CD14-positive monocyte (primary cell): ENCODE measurements around the gene CHRNG. TPM values are rescaled to one million over a fixed set of nuclear protein-coding genes. Genes with fewer than 3 reads are reported as not detected.

ENCODE experiments used
- DNase-seq, 3 donors: peaks; one replicate each; pipeline ENCODE4 v3.0.0-alpha.2; 2011 to 2022
- H2AFZ ChIP-seq: 2 replicates; pipeline ENCODE4 v1.6.0; 2012; ENCODE audit warnings: mild to moderate bottlenecking, low read depth, low read length, inconsistent platforms; ENCODE audit not compliant: insufficient read depth, poor library complexity, severe bottlenecking
- H3K27ac ChIP-seq, 2 donors: 1 replicate in 1 of 2; 2 replicates in 1 of 2; pipeline ENCODE4 v1.5.1; 2012 to 2013; ENCODE audit warnings: low read length in 2 of 2, control low read depth in 1 of 2, inconsistent platforms in 1 of 2, low read depth in 1 of 2, mild to moderate bottlenecking in 1 of 2
- H3K27me3 ChIP-seq, 2 donors: one replicate each; pipeline versions ENCODE4 v1.6.0 to v1.6.1; 2011 to 2013; ENCODE audit warnings: low read length in 2 of 2; ENCODE audit not compliant: control insufficient read depth in 2 of 2, insufficient read depth in 2 of 2
- H3K36me3 ChIP-seq, 2 donors: replicated peaks in 1 of 2; 1 replicate in 1 of 2; 2 replicates in 1 of 2; pipeline versions ENCODE4 v1.5.1 to v1.6.1; 2012 to 2013; ENCODE audit warnings: low read length in 2 of 2, control low read depth in 1 of 2, inconsistent platforms in 1 of 2, mild to moderate bottlenecking in 1 of 2; ENCODE audit not compliant: insufficient read depth in 2 of 2, control insufficient read depth in 1 of 2
- H3K4me1 ChIP-seq, 2 donors: 1 replicate in 1 of 2; 2 replicates in 1 of 2; pipeline versions ENCODE4 v1.5.1 to v1.6.1; 2012 to 2013; ENCODE audit warnings: low read length in 2 of 2, control low read depth in 1 of 2, inconsistent platforms in 1 of 2, mild to moderate bottlenecking in 1 of 2, moderate library complexity in 1 of 2; ENCODE audit not compliant: insufficient read depth in 2 of 2, control insufficient read depth in 1 of 2
- H3K4me2 ChIP-seq: replicated peaks from 2 replicates; pipeline ENCODE3; 2012; ENCODE audit warnings: low read length, moderate library complexity, mild to moderate bottlenecking; ENCODE audit not compliant: poor library complexity, severe bottlenecking; ENCODE audit errors: extremely low read depth
- H3K4me3 ChIP-seq, 3 experiments: fragments of 200-600 bp in 1 of 3; sonication (generic) in 1 of 3; replicated peaks in 1 of 3; 1 replicate in 2 of 3; 2 replicates in 1 of 3; pipeline ENCODE4 v1.5.1; 2011 to 2013; ENCODE audit warnings: low read length in 3 of 3, mild to moderate bottlenecking in 3 of 3, control low read depth in 2 of 3, low read depth in 2 of 3, inconsistent platforms in 1 of 3, moderate library complexity in 1 of 3
- H3K79me2 ChIP-seq: 2 replicates; pipeline ENCODE4 v1.6.0; 2012; ENCODE audit warnings: mild to moderate bottlenecking, control low read depth, inconsistent platforms, low read length, moderate library complexity; ENCODE audit not compliant: insufficient read depth
- H3K9ac ChIP-seq: 2 replicates; pipeline ENCODE4 v1.6.0; 2017; ENCODE audit warnings: low read length, mild to moderate bottlenecking; ENCODE audit not compliant: insufficient read depth, poor library complexity, severe bottlenecking
- H3K9me3 ChIP-seq, 2 donors: replicated peaks in 1 of 2; 1 replicate in 1 of 2; 2 replicates in 1 of 2; pipeline versions ENCODE4 v1.5.1 to v1.6.1; 2012 to 2013; ENCODE audit warnings: low read length in 2 of 2, control low read depth in 1 of 2; ENCODE audit not compliant: control insufficient read depth in 1 of 2, insufficient read depth in 1 of 2
- H4K20me1 ChIP-seq: 2 replicates; pipeline ENCODE4 v1.6.0; 2012; ENCODE audit warnings: mild to moderate bottlenecking, low read length, control low read depth, moderate library complexity; ENCODE audit not compliant: insufficient read depth
- H3K27ac Mint-ChIP-seq, 7 donors: one replicate each; pipeline ENCODE4 v1.8.0; 2020; ENCODE audit warnings: mild to moderate bottlenecking in 7 of 7, mixed read lengths in 7 of 7, moderate library complexity in 6 of 7, inconsistent platforms in 2 of 7
- H3K27me3 Mint-ChIP-seq, 3 donors: one replicate each; pipeline ENCODE4 v1.8.0; 2021 to 2022; ENCODE audit warnings: low read depth in 3 of 3, mild to moderate bottlenecking in 3 of 3, mixed read lengths in 3 of 3, moderate library complexity in 3 of 3, inconsistent platforms in 1 of 3
- H3K36me3 Mint-ChIP-seq, 2 donors: one replicate each; pipeline ENCODE4 v1.8.0; 2020; ENCODE audit warnings: mixed read lengths in 2 of 2, inconsistent platforms in 1 of 2, mild to moderate bottlenecking in 1 of 2
- H3K4me1 Mint-ChIP-seq: one replicate; pipeline ENCODE4 v1.8.0; 2020; ENCODE audit warnings: mild to moderate bottlenecking, mixed read lengths
- H3K4me3 Mint-ChIP-seq, 2 donors: one replicate each; pipeline ENCODE4 v1.8.0; 2020; ENCODE audit warnings: mild to moderate bottlenecking in 2 of 2, mixed read lengths in 2 of 2, moderate library complexity in 1 of 2
- H3K9me3 Mint-ChIP-seq, 7 donors: one replicate each; pipeline ENCODE4 v1.8.0; 2020 to 2022; ENCODE audit warnings: mixed read lengths in 7 of 7, mild to moderate bottlenecking in 6 of 7, moderate library complexity in 6 of 7, inconsistent platforms in 2 of 7
- WGBS: methylation state at CpG from one replicate; pipeline ENCODE4 v1.1.5; 2013; ENCODE audit warnings: missing lambda C conversion rate; ENCODE audit not compliant: insufficient coverage; 5-methylcytosine and 5-hydroxymethylcytosine counted together
- intact Hi-C, 2 donors: fragments of 100-400 bp; cut with micrococcal nuclease; formaldehyde crosslinking; loops; one replicate each; pipeline versions ENCODE4 v1.15.0 to v1.15.1; 2023
- polyA plus RNA-seq, 3 donors: library from polyadenylated mRNA; depleted of rRNA in 1 of 3; unstranded in 2 of 3; stranded (reverse) in 1 of 3; fragments of 300-500 nt in 2 of 3; fragments of >200 nt in 1 of 3; fragmentation: Illumina TruSeq in 2 of 3; gene quantifications; 1 replicate in 2 of 3; 2 replicates in 1 of 3; pipeline ENCODE4 v1.2.3, GENCODE V29; 2012 to 2021
- TF ChIP-seq, protein P1 (sequence below): fragments of 200-600 bp; IDR thresholded peaks from one replicate; pipeline ENCODE4 v1.8.0; 2022; ENCODE audit warnings: antibody characterized with exemption, mild to moderate bottlenecking

CHRNG gene
- polyA plus RNA-seq, 3 donors, result not detected

DNA sequence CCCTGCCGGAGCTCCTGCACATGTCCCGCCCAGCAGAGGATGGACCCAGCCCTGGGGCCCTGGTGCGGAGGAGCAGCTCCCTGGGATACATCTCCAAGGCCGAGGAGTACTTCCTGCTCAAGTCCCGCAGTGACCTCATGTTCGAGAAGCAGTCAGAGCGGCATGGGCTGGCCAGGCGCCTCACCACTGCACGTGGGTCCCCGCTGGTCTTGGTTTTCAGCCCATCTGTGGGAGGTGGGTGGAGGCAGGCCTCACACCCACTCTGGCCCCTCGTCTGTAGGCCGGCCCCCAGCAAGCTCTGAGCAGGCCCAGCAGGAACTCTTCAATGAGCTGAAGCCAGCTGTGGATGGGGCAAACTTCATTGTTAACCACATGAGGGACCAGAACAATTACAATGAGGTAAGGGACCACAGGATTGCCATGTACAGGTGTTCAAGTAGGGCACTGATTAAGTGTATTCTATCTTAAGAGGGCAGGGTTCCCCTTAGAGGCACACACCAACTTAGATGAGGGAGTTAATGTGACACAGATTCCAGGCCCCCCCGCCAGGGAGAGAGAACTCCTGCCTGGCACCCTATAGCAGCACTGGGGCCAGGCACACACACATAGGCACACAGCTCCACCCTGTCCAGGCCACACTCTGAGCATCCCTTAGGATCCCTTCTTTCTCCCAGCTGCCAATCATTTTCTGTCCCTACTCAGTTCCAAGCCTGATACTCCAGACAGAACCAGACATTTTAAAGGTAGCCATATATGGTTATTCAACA is 5.4 kb upstream of the CHRNG start:
- no peaks in the 10 kb centered on the region for H3K27me3 ChIP-seq
- H3K27ac Mint-ChIP-seq, result peak overlapping the region in 3 of 7 donors; percentile 24 to 72 (median 72)

GRCh38 chr2:232534940-232535651 is 4.4 kb upstream of the CHRNG start:
- TF ChIP-seq, protein P1, sequence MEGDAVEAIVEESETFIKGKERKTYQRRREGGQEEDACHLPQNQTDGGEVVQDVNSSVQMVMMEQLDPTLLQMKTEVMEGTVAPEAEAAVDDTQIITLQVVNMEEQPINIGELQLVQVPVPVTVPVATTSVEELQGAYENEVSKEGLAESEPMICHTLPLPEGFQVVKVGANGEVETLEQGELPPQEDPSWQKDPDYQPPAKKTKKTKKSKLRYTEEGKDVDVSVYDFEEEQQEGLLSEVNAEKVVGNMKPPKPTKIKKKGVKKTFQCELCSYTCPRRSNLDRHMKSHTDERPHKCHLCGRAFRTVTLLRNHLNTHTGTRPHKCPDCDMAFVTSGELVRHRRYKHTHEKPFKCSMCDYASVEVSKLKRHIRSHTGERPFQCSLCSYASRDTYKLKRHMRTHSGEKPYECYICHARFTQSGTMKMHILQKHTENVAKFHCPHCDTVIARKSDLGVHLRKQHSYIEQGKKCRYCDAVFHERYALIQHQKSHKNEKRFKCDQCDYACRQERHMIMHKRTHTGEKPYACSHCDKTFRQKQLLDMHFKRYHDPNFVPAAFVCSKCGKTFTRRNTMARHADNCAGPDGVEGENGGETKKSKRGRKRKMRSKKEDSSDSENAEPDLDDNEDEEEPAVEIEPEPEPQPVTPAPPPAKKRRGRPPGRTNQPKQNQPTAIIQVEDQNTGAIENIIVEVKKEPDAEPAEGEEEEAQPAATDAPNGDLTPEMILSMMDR, result no peak
- H3K4me2 ChIP-seq, result no peak overlapping the region
- DNase-seq, result no peak
- no peak overlapping the region for H2AFZ ChIP-seq
- H3K9ac ChIP-seq, result no peak overlapping the region
- WGBS, result 84% methylated on average over 7 of the region's 14 CpGs
- peaks cover 7 to 17% (median 10%) of the 10 kb centered on the region in 3 donors for H3K27me3 Mint-ChIP-seq
- no peak overlapping the region for H3K4me3 ChIP-seq
- H3K27me3 ChIP-seq, result no peaks in the 10 kb centered on the region
- peaks cover 21 to 26% of the 10 kb centered on the region in 2 donors for H3K4me1 ChIP-seq
- no peaks in the 10 kb centered on the region for H4K20me1 ChIP-seq
- H3K9me3 Mint-ChIP-seq, result peaks cover 7 to 11% (median 9%) of the 10 kb centered on the region in 7 donors
- no peaks in the 10 kb centered on the region for H3K36me3 ChIP-seq
- no peak overlapping the region for H3K4me3 Mint-ChIP-seq
- no peak overlapping the region for H3K27ac ChIP-seq
- no peaks in the 10 kb centered on the region for H3K79me2 ChIP-seq
- H3K36me3 Mint-ChIP-seq, result no peaks in the 10 kb centered on the region
- peaks cover 18% of the 10 kb centered on the region for H3K4me1 Mint-ChIP-seq
- H3K27ac Mint-ChIP-seq, result no peak overlapping the region
- peaks cover 7% of the 10 kb centered on the region in 2 donors for H3K9me3 ChIP-seq
- intact Hi-C loops, result no loop called here

More for the DNA sequence above, 5.4 kb upstream of the CHRNG start:
- Histone ChIP-seq H3K9ac (no peak overlapping the region), H3K36me3 (no peaks in the 10 kb centered on the region), H3K27ac (no peak overlapping the region), H4K20me1 (no peaks in the 10 kb centered on the region), H3K79me2 (no peaks in the 10 kb centered on the region), H3K4me3 (no peak overlapping the region), H3K9me3 (peaks cover 7% of the 10 kb centered on the region in 2 donors), H3K4me2 (no peak overlapping the region), H3K4me1 (peaks cover 12 to 16% of the 10 kb centered on the region in 2 donors), H2AFZ (no peak overlapping the region)
- intact Hi-C loops, result no loop called here
- H3K27me3 Mint-ChIP-seq, result peaks cover 7 to 12% (median 11%) of the 10 kb centered on the region in 3 donors
- no peak for DNase-seq
- H3K9me3 Mint-ChIP-seq, result peaks cover 7 to 11% (median 9%) of the 10 kb centered on the region in 7 donors
- 89% methylated on average over 12 of the region's 13 CpGs for WGBS
- TF ChIP-seq, protein P1, result no peak
- no peaks in the 10 kb centered on the region for H3K36me3 Mint-ChIP-seq
- no peak overlapping the region for H3K4me3 Mint-ChIP-seq
- peaks cover 13% of the 10 kb centered on the region for H3K4me1 Mint-ChIP-seq
